Measurements from ENCODE around the gene OSBPL10.

- TF ChIP-seq EZH2phosphoT487 (IDR thresholded peaks at IDR 0.05; ENCODE audit: insufficient read depth, low read depth) (no peak), EZH2 (IDR thresholded peaks at IDR 0.05; ENCODE audit: insufficient read depth, poor library complexity, severe bottlenecking) (no peak)
Measured at GRCh38 chr3:32009957-32010356, 28.9 kb upstream of the OSBPL10 start.

Measured in GM23248 (cell line).